Left renal pelvis (tissue), 4 donors: ENCODE results near the gene ATP1A2. TPM values are rescaled to one million over a fixed set of nuclear protein-coding genes. Genes with fewer than 3 reads are reported as not detected.
A peak's percentile ranks its signal among the peaks of the same experiment; 100 is the strongest.
"Not testable (repeated sequence)": the region's sequence is repeated elsewhere in the genome, so short reads cannot be mapped to it uniquely, and the experiment has no call there.

Experiments
- DNase-seq, 4 donors: peaks; one replicate each; pipeline ENCODE4 v3.0.0-alpha.2; 2013; ENCODE audit warnings: low read depth in 4 of 4, low spot score in 3 of 4
- polyA plus RNA-seq, 4 donors: library from polyadenylated mRNA; unstranded; fragments of 120-200 nt; gene quantifications; one replicate each; pipeline ENCODE4 v1.2.1, GENCODE V29; 2013; ENCODE audit not compliant: insufficient read length in 4 of 4

Gene ATP1A2
- polyA plus RNA-seq, 4 donors: 5.0 to 5.7 (median 5.5) TPM

DNA sequence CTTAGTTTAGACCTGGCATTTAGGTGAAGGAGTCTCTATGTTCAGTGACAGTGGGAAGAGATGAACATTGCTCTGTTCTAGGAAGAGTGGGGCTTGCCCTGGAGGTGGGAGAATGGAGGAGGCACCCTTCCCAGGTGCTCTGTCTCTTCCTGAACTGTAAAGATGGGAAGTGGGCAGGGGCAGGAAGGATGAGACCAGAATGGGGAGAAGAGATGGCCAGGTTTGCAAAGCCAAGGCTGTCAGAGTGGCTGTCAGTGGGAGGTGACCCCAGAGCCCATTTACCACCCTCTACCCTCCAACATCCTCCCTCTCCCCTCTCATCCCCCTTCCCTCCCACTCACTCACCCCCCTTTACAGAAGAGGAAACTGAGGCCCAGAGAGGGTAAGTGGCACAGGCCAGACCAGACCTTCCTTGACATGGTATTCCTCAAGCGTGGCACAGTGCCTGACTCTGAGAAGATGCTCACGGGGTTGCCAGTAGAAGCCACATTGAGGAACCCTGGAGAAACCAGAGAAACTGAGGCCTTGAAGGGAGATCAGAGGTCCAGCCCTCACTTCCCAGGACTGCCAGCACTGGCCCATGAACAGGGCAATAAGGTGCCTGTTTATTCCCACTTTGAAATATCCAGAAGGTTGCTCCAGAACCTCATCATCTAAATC lies 15.7 kb upstream of the ATP1A2 start:
- no peak for DNase-seq

DNA sequence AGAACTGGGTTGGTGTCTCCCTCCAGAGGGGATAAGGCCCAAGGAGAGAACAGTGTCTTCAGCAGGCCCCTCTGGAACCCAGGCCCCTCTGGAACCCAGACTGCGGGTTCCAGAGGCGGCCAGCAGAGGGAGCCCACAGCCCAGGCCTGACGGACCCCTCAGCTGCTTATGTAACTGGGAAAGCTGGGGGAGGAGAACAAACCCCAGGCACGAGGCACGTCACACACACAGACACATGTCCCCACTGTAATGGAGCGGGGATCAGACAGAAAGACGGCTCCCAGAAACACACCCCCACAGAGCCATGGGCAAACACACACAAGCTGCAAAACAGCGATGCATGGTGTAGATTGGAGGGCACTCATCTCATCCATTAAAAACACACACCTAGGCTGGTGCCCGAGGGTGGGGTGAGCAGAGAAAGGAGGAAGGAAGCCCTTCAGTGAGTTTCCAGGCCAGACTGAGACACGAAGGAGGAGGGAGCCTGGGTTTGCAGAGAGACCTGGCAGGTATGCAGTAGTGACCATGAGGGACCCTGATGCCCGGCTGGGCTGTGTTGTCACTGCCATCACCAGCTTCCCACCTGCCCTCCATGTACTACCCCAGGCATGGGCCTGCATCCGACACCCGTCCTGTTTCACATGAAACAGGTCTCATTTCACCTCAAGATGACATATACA lies 14.4 kb upstream of the ATP1A2 start:
- peak in 2 of 4 donors; percentile 66 to 71 for DNase-seq

DNA sequence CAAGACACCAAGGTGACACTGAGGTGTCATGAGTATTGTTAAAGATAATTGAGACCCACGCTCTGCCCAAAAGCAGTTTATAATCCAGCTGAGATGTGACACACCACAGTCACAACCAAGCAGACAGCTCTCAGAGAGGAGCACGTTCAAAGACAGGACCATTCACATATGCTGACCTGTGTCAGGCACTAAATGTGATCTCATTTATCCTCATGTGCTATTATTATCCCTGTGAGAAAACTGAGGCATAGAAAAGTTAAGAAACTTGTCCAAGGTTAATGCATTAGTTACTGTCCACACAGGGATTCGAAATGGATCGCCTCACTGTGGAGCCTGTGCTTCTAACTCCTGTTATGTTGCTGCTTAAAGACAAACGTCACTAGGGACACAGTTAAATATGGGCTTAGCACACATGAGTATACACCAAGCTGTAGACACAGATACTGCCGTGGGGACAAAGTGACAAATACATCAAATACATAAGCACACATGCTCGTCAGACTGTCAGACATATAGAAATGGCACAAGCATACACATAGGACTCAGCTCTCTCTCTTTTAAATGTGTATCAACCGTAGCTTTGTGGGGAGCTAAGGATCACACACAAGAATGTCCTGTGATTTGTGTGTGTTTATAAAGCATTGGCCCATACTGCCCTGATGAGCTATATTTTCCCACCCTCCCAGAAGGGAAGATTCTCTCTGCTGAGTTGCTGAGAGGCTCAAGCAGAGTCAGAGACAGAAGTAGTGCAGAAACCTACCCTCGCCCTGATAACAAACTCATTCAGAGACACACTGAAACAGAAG lies 13.6 kb upstream of the ATP1A2 start:
- DNase-seq: no peak

DNA sequence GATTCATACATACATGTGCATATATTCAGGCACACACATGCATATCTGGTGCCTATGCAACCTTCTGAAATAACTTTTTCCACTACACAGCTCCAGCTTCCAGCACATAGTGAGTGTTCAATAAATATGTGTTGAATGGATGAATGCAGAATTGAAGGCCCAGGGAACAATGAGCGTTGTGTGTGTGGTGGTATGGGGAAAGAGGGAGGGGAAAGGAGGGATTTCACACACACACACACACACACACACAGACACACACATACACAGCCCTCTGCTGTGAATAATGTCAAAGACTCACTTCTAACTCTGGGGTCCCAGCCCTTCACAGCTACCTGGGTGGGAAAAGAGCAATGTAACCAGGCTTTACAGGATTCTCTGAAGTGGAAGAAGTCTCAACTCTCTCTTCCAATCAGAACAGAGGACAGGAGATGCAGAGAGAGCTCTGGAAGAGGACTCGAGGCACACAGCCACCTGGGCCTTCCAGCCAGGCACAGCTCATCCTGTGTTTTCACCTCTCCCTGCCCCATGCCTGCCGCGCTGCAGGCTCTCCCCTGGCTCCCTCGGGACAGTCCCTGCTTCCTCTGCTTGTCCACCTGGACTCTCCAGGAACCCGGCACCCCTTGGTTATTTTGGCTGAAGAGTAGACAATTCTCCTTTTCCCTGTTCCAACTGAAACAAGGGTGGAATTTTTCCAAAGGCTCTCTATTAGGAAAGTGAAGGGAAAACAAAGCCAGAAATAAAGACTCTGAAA lies 11.7 kb upstream of the ATP1A2 start:
- no peak for DNase-seq

DNA sequence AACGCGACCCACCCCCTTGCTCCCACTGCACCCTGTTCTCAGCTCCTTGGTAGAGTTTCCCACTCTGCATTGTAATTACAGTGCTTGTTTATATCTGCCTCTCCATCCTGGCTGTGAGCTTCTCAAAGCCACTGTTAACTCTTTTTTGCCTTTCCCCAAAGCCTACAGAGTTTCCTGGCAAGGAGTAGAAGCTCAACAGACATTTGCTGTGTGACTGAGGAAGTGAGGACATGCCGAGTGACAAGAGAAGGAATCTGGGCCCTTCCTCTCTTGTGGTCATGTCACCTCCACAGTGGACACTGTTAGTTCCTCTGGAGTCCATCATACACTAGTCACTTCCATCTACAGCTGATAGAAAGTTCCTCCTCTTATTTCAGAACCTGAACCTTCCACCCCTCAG lies 11.1 kb upstream of the ATP1A2 start:
- DNase-seq: no peak

DNA sequence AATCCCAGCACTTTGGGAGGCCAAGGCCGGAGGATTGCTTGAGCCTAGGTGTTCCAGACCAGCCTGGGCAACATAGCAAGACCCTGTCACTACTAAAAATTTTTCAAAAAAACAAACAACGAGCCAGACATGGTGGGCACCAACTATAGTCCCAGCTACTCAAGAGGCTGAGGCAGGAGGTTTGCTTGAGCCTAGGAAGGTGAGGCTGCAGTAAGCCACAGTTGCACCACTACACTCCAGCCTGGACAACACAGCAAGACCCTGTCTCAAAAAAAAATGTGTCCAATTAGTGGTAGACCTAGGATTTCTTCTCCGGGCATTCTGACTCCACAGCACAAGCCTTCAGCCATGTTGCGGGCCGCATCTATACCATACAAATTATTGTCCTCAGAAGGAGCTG lies 10.4 kb upstream of the ATP1A2 start:
- no peak for DNase-seq

DNA sequence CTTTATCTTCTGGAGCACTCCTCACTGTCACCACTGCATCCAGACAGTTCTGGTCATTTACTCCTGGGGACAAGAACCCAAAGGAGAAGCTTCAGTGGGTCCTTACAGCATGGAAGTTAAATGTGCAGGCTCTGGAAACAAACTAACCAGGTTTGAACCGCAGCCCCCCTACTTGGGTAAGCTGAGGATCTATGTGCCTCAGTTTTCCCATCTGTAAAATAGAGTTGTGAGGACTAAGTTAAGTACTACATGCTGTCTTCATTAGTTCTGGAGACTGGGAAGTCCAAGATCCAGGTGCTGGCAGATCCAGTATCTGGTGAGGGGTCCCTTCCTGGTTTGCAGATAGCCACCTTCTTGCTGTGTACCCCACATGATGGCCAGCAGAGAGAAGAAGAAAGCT lies 8.0 kb upstream of the ATP1A2 start:
- no peak for DNase-seq

DNA sequence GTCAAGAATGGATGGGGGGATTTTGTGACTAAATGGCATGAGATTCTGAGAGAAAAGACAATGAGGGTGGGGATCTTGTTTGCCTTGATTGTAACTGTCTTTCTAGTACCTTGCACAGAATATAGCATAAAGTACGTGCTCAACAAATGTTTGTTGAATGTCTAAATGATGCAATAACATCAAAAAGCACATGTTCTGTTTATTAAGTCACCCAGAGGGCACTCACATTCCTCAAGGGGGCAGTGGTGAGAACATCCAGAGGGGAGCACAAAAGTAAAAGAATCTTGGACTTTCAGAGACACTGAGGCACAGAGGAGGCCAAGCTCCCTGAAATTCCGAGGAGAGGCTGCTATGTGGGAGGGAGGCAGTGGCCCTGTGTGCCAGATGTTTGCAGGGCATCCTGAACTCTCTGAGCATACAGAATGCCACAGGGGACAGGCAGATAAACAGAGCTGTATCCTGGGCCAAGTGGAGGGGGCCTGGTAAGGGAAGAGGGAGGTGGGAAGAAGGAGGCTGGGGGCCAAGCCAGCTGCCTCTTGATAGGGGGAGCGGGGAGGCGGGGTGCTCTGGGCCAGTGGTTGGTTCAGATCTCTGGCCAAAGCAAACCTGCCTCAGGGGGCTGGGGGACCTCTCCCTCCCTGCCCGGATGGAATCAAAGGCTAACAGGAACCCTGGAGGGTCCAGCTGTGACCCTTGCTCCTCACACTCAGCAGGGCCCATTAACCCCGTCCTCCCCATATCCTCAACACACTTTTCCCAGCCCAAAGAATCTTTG lies 6.5 kb upstream of the ATP1A2 start:
- no peak for DNase-seq

DNA sequence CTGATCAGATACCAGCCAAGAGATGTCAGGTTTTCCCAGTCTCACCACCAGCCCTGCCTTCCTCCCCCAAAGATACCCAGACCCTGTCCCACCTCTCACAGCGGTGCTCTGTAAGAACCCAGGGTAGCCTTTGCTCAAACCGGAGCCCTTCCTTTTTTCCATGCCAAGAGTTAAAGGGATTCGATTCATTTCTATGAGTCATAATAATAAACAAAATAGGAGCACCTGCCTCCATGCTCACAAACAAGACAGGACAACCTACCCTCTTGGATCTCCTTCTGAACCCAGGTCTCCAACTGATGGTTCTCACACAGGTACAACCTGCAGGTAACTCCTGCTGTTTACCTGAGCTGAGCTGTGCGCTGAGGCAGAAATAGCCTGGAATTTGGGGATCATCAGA lies 5.9 kb upstream of the ATP1A2 start:
- DNase-seq: no peak

DNA sequence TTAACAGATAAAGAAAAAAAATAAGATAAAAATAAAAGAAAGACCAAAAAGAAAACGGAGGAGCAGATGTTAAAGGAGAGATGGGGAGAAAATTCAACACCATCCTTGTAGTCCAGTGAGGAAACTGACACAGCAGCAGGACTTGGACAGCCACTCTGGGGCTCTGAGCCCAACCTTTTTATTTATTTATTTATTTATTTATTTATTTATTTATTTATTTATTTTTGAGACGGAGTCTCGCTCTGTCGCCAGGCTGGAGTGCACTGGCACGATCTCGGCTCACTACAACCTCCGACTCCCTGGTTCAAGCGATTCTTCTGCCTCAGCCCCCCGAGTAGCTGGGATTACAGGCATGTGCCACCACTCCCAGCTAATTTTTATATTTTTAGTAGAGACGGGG lies 4.1 kb upstream of the ATP1A2 start:
- DNase-seq: not testable (repeated sequence)

DNA sequence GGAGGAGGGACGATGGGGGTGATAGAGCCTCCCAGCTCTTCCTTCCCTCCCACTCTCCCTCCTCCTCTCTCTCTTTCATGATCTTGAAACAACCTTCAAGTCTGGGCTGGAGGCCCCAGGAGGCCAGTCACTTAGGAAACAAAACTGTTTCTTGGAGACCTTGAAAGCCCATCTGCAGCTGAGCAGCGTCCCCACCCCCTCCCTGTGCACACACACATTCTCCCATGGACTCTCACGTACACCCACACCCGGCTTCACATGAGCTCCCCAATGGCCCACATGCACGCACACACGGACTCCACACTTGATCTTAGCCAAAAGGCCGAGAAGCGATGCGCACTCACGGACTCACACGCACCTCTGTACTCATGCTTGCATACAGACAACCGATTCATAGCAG lies 3.2 kb upstream of the ATP1A2 start:
- DNase-seq: no peak

DNA sequence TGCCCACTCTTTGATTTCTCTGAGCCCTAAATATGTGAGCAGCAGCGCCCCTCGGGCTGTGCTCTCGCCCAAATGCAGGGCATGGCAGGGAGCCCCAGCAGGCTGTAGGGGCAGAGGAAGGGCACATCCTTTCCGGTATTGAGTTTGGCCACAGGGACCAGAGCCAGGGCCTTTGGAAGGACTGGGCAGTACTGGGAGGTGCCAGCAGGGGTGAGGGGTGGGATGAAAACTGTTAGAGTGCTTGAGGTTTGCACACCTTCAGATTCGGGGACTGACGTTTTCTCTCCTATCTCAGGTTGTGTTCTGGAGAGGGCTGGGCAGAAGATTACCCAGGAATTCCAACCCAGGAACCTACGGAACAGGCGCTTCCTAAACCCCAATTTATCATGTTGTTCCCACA lies 2.2 kb upstream of the ATP1A2 start:
- DNase-seq: no peak

DNA sequence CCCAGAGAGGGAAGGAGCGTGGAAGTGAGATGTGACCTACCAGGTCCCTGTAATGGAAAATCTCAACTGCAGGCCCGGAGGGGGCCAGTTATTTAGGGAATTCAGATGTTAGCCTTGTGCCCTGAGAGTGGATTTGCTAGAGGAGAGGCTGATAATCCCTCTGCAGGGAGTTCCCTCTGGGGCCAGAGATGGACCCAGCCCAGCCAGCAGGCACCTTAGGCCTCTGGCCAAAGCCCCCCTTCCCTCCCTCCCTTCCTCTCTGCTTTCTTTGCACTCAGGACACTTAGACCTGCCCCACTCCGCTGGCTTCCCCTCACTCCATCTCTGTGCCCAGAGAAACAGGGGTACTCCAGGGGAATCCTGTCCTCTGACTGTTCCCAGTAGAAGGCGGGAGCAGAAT lies 1.5 kb upstream of the ATP1A2 start:
- DNase-seq: no peak

DNA sequence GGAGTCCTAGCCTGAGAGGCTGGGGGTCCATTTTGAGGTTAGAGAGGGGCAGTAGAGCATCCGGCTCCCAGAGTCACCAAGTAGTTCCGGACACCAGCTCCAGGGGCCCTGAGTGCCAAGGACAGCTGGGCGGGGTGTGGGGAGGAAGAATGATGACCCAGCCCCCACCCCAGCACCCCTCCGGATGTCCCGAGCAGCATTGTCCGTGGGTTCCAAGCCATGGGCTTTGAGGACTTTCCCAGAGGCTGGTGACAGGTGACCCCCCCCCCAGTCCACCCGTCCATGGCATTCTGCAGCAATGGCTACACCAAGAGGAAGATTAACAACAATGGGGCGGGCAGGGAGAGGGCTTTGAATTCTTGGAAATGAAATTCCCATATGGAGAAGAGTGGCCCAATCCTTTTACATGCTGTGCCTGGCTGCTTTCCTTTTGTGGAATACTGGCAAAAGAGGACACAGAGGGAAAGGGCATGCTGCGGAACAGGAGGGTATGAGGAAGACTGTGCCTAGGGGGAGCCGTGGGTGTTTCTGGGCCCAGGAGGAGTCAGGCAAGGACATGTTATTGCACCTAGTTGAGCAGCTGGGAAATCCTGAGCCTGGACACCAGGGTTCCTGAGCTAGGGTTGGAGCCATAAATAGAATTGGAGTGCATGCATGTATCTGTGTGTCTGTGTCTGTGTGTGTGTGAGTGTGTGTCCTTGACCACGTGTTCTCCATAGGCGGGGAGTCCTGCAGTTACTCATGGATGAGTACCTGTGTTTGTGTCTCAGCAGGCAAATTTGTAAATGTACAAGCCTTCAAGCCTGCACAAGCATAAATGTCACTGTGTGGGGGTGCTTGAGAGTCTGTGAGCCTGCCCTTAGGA lies 956 bp downstream of the ATP1A2 start:
- no peak for DNase-seq

DNA sequence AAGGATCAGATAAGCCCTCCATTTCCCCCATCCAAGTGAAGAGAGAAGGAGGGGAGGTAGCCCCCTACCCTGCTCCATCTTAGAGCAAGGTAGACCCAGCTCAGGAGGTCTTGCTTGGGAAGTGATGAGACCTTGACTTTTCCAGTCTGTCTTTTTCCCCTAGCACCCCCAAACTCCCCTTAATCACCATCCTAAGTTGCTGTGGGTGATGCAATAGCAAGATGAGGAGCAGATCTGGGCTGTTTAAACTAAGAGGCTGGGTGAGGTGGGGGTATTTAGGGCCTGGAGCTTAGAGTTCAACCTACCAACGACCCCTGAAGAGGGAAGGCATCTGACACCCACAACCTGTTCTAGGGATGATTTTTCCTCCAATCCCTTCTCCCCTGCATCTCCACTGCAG lies 1.7 kb downstream of the ATP1A2 start:
- DNase-seq: no peak

DNA sequence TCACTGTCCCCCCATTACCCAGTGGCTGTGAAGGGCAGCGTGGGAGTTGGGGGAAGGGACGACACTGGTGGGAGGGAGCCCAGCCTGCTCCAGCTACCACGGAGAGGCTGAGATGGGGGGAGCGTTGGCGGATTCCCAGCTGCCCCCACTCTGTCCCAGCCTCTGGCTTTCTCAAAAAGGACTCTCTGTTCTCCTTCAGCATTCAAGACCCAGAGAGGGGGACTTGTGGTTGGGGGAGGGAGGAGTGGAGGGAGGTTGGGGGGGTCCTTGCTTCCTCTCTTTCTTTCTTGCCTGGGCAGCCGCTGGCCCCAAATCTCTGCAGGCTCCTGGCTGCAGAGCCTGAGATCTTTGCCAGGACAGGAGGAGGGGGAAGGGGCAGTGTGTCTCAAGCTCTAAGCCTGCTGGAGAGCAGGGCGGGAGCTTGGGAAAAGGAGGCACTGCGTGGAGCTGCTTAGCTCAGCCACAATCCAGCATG lies 2.2 kb downstream of the ATP1A2 start:
- no peak for DNase-seq

DNA sequence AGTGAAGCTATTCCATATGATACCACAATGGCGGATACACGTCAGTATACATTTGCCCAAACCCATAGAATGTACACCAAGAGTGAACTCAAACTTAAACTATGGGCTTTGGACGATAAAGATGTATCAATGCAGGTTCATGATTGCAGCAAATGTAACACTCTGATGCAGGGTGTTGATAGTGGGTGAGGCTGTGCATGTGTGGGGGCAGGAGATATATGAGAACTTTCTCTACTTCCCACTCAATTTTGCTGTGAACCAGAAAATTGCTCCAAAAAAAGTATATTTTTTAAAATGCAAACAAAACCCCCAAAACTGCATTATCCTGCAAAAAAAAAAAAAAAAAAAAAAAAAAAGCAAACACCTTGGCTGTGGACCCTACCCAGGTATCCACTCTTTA lies 3.4 kb downstream of the ATP1A2 start:
- no peak for DNase-seq

DNA sequence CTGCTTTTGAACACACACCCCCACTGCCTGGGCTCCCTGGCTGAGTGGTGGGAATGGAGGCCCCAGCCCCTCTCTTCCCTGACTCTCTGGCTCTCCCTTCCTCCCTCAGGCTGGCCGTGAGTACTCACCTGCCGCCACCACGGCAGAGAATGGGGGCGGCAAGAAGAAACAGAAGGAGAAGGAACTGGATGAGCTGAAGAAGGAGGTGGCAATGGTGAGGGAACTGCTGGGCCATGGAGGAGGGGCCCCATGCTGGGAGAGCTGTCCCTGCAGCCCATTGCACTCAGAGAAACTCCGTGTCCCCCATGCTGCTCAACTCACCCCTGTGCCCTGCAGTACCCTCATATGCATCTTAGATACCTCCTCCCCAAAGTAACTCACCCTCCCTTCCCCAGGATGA lies 5.2 kb downstream of the ATP1A2 start:
- DNase-seq: no peak

DNA sequence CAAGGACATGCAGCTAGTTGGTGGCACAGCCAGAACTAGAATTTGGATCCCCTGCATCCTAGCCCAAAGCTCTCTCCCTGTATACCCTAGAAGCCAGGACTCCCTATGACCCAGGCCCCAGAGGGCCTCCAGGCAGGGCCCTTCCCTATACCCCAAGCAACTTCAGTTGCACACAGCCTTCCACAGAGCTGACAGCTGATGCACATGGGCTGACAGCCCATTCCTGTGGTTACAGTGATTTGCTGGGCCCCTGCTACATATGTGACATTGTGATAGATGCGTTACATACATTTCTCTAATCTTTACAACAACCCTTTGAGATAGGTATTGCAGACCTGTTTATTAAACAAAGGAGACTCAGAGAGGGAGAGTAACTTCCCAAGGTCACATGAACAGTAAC lies 5.8 kb downstream of the ATP1A2 start:
- no peak for DNase-seq
